HCT116 (cell line): ENCODE data around the gene ZNF76. TPM values are rescaled to one million over a fixed set of nuclear protein-coding genes. Genes with fewer than 3 reads are reported as not detected.

Experiments
- ATAC-seq: fragments of 200-7000 bp; cut with Tn5 transposase; 2 replicates; pipeline ENCODE4 v1.9.1; 2020; ENCODE audit warnings: mild to moderate bottlenecking, moderate library complexity
- BruUV-seq: library from RNA; stranded (reverse); fragments of 400-500 nt; replicated peaks from 2 replicates; lab custom pipeline; 2021; lab: Mats Ljungman, UMichigan
- CTCF ChIA-PET: fragments of 300-600 bp; sonication (Branson Sonifier 250); formaldehyde crosslinking; loops from one replicate; lab custom pipeline; 2021; ENCODE audit warnings: antibody characterized with exemption; lab: Charles Lee
- POLR2A ChIA-PET: fragments of 300-600, 350-600 bp; sonication (Branson Sonifier 250); formaldehyde crosslinking; loops from one replicate; lab custom pipeline; 2021; ENCODE audit warnings: antibody characterized with exemption; lab: Charles Lee
- RAD21 ChIA-PET, 2 experiments: fragments of 300-600 bp; sonication (Branson Sonifier 250); formaldehyde crosslinking; loops; one replicate each; lab custom pipeline; 2023; ENCODE audit warnings: low total read pairs in 2 of 2; ENCODE audit not compliant: uncharacterized antibody in 2 of 2, unreplicated experiment in 2 of 2, low non-redundant PET in 1 of 2; lab: Charles Lee
- DNase-seq: peaks from one replicate; pipeline ENCODE4 v3.0.0-alpha.2; 2010; ENCODE audit warnings: low read depth, low spot score
- H2AFZ ChIP-seq: fragments of 200-600 bp; shearing (Covaris generic), sonication (generic); 2 replicates; pipeline ENCODE4 v1.6.1; 2017; ENCODE audit warnings: low read depth, mixed run types, mixed read lengths, antibody characterized with exemption, low read length; ENCODE audit not compliant: poor library complexity, severe bottlenecking
- H3K27ac ChIP-seq: 2 replicates; pipeline ENCODE4 v1.5.1; 2012; ENCODE audit warnings: low read depth, low read length
- H3K27me3 ChIP-seq: fragments of 200-600 bp; sonication (generic); 2 replicates; pipeline ENCODE4 v1.6.1; 2016; ENCODE audit warnings: mixed run types, low read length, mixed read lengths; ENCODE audit not compliant: insufficient read depth
- H3K36me3 ChIP-seq, 2 experiments: fragments of 200-500 bp in 1 of 2; fragments of 200-600 bp in 1 of 2; sonication (Bioruptor generic) in 1 of 2; sonication (generic) in 1 of 2; 2 replicates each; pipeline versions ENCODE4 v1.5.1 to v1.6.1; 2014 to 2016; ENCODE audit warnings: low read length in 2 of 2, inconsistent platforms in 1 of 2, mixed read lengths in 1 of 2, mixed run types in 1 of 2; ENCODE audit not compliant: insufficient read depth in 2 of 2, control insufficient read depth in 1 of 2
- H3K4me1 ChIP-seq, 2 experiments: fragments of 200-600 bp in 1 of 2; sonication (generic) in 1 of 2; 2 replicates each; pipeline versions ENCODE4 v1.5.1 to v1.6.1; 2012 to 2017; ENCODE audit warnings: low read length in 2 of 2, inconsistent platforms in 1 of 2, mild to moderate bottlenecking in 1 of 2, mixed read lengths in 1 of 2, mixed run types in 1 of 2, moderate library complexity in 1 of 2; ENCODE audit not compliant: insufficient read depth in 2 of 2, control insufficient read depth in 1 of 2
- H3K4me2 ChIP-seq: fragments of 200-600 bp; sonication (generic); 2 replicates; pipeline ENCODE4 v1.6.1; 2017; ENCODE audit warnings: mixed run types, low read length, mixed read lengths
- H3K4me3 ChIP-seq, 2 experiments: fragments of 200-600 bp in 1 of 2; sonication (generic) in 1 of 2; replicated peaks in 1 of 2; 2 replicates each; pipeline ENCODE4 v1.5.1; 2011 to 2016; ENCODE audit warnings: low read length in 2 of 2, control low read depth in 1 of 2, low read depth in 1 of 2, mild to moderate bottlenecking in 1 of 2, mixed read lengths in 1 of 2, mixed run types in 1 of 2
- H3K79me2 ChIP-seq: fragments of 200-600 bp; sonication (generic); 2 replicates; pipeline ENCODE4 v1.6.1; 2017; ENCODE audit warnings: mild to moderate bottlenecking, mixed run types, low read length, moderate library complexity, mixed read lengths; ENCODE audit not compliant: insufficient read depth
- H3K9ac ChIP-seq: fragments of 200-600 bp; sonication (generic); 2 replicates; pipeline ENCODE4 v1.6.1; 2016; ENCODE audit warnings: low read length, mixed read lengths
- H3K9me2 ChIP-seq: fragments of 200-600 bp; sonication (generic), shearing (Covaris generic); 2 replicates; pipeline ENCODE4 v1.6.1; 2017; ENCODE audit warnings: mixed run types, mild to moderate bottlenecking, moderate library complexity; ENCODE audit not compliant: insufficient read depth
- H3K9me3 ChIP-seq, 2 experiments: fragments of 200-500 bp in 1 of 2; fragments of 200-600 bp in 1 of 2; sonication (Bioruptor generic) in 1 of 2; sonication (generic) in 1 of 2; 2 replicates each; pipeline ENCODE4 v1.6.1; 2014 to 2017; ENCODE audit warnings: low read length in 2 of 2, mixed read lengths in 2 of 2, inconsistent platforms in 1 of 2, low read depth in 1 of 2, mild to moderate bottlenecking in 1 of 2, mixed run types in 1 of 2, moderate library complexity in 1 of 2; ENCODE audit not compliant: control insufficient read depth in 1 of 2, insufficient read depth in 1 of 2
- H4K20me1 ChIP-seq: fragments of 200-600 bp; sonication (generic), shearing (Covaris generic); 2 replicates; pipeline ENCODE4 v1.6.1; 2017; ENCODE audit warnings: mixed run types, mild to moderate bottlenecking, moderate library complexity; ENCODE audit not compliant: insufficient read depth
- CBX3 ChIP-seq: IDR thresholded peaks from 2 replicates; pipeline ENCODE4 v1.6.1; 2012; ENCODE audit warnings: low read depth
- CEBPB ChIP-seq: IDR thresholded peaks from 2 replicates; pipeline ENCODE4 v1.6.1; 2012; ENCODE audit warnings: low read depth
- EGR1 ChIP-seq: IDR thresholded peaks from 2 replicates; pipeline ENCODE4 v1.6.1; 2012; ENCODE audit warnings: low read depth
- FOSL1 ChIP-seq: IDR thresholded peaks from 2 replicates; pipeline ENCODE4 v1.6.1; 2012; ENCODE audit warnings: low read depth
- JUND ChIP-seq: IDR thresholded peaks from 2 replicates; pipeline ENCODE4 v1.6.1; 2012
- TCF7L2 ChIP-seq: IDR thresholded peaks from 2 replicates; pipeline ENCODE4 v1.7.0; 2011; ENCODE audit warnings: borderline replicate concordance, inconsistent platforms; ENCODE audit not compliant: insufficient read depth, insufficient read length; ENCODE audit errors: extremely low read depth
- YY1 ChIP-seq: IDR thresholded peaks from 2 replicates; pipeline ENCODE4 v1.6.1; 2011; ENCODE audit warnings: low read length, low read depth, moderate library complexity, mild to moderate bottlenecking; ENCODE audit not compliant: insufficient replicate concordance; ENCODE audit errors: extremely low read depth
- intact Hi-C: fragments of 100-400 bp; cut with micrococcal nuclease; formaldehyde crosslinking; loops from 2 replicates; pipeline ENCODE4 v1.10.0; 2022
- total RNA-seq: library from RNA; stranded (reverse); gene quantifications from one replicate; pipeline ENCODE4 v1.2.1, GENCODE V29; 2021; ENCODE audit not compliant: unreplicated experiment
- TF ChIP-seq, protein P1 (sequence below): IDR thresholded peaks from 2 replicates; pipeline ENCODE4 v1.6.1; 2012; ENCODE audit warnings: low read depth
- TF ChIP-seq, protein P2 (sequence below): IDR thresholded peaks from 2 replicates; pipeline ENCODE4 v1.6.1; 2012

Gene ZNF76
- total RNA-seq, 1 experiment from 2014 or later = 47.5 TPM

DNA sequence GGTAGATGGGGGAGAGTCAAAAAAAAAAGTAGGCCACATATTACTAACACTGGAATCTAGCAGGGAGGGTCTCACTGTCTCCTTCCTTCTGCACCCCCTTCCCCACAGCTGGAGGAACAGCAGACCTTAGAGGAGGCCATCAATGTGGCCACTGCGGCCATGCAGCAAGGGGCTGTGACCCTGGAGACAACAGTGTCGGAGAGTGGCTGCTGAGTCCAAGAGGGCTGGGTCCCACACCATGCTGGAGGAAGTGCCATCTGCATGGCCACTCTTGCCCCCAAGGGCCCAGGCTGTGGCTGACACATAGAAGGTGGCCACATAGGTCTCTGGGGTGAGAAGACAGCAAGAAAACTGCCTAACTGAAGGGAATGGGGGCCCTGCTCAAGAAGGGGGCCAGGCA lies 35.5 kb downstream of the ZNF76 start (continued):
- TF ChIP-seq FOSL1 (no peak), TCF7L2 (no peak), JUND (no peak)
- TF ChIP-seq, protein P1, sequence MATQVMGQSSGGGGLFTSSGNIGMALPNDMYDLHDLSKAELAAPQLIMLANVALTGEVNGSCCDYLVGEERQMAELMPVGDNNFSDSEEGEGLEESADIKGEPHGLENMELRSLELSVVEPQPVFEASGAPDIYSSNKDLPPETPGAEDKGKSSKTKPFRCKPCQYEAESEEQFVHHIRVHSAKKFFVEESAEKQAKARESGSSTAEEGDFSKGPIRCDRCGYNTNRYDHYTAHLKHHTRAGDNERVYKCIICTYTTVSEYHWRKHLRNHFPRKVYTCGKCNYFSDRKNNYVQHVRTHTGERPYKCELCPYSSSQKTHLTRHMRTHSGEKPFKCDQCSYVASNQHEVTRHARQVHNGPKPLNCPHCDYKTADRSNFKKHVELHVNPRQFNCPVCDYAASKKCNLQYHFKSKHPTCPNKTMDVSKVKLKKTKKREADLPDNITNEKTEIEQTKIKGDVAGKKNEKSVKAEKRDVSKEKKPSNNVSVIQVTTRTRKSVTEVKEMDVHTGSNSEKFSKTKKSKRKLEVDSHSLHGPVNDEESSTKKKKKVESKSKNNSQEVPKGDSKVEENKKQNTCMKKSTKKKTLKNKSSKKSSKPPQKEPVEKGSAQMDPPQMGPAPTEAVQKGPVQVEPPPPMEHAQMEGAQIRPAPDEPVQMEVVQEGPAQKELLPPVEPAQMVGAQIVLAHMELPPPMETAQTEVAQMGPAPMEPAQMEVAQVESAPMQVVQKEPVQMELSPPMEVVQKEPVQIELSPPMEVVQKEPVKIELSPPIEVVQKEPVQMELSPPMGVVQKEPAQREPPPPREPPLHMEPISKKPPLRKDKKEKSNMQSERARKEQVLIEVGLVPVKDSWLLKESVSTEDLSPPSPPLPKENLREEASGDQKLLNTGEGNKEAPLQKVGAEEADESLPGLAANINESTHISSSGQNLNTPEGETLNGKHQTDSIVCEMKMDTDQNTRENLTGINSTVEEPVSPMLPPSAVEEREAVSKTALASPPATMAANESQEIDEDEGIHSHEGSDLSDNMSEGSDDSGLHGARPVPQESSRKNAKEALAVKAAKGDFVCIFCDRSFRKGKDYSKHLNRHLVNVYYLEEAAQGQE = no peak
- TF ChIP-seq, protein P2, sequence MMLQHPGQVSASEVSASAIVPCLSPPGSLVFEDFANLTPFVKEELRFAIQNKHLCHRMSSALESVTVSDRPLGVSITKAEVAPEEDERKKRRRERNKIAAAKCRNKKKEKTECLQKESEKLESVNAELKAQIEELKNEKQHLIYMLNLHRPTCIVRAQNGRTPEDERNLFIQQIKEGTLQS = no peak

DNA sequence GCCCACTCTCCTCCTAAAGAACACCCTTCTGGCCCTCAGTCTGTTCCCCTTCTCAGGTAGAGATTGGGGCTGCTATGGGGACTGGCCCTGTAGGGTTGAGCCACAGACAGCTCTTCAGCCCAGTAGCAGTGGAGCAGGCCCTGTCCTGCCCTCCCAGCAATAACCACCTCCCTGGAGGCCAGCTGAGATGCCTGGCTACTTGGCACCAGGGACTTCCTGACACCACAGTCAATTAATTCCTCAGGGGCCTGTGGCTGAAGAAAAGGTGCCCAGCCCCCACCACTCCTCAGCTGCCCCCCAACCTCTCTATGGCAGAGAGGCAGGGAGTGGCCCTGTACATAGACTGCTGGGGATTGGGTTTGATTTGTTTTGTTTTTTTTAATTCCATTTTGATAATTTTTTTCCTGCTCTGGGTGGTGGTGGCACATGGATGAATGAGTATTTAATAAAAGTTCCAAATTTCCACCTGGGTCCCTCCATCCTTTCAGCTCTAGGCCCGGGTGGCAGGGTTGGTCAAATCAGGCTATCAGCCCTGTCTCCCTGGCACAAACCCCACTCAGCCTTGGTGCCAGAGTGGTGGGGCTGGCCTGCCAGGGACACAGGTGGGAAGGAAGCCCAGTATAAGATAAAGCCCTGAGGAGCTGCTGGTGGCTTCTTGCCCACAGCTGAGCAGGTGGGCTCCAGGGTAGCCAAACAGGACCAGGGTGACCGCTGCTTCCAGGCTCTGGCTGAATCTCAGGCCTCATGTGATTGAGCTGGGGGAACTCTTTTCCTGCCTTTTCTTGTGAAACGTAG lies 36.2 kb downstream of the ZNF76 start:
- no peaks in the 10 kb centered on the region for H3K9me2 ChIP-seq
- no peak overlapping the region for H3K27ac ChIP-seq
- no peak overlapping the region for H2AFZ ChIP-seq
- intact Hi-C loops = loop anchor here (2.0 kb wide), 2 partner anchors 47 to 441 kb away; partner anchors contain the start of genes ARMC12 and PPARD
- ChIA-PET POLR2A (interaction anchor here (2.0 kb wide), 1 partner anchor 172 kb away, joined by 6 read pairs; the partner anchor contains the start of gene RPL10A), RAD21 (interaction anchor here in 1 of 2 experiments (1.7 kb wide), 1 partner anchor 154 kb away, joined by 5 read pairs; no protein-coding TSS in a partner anchor), CTCF (interaction anchor here (0.6 to 3.8 kb wide), 4 partner anchors 46 to 154 kb away, joined by 3 to 46 read pairs (median 10); partner anchors contain the start of genes FANCE and PPARD)
- TF ChIP-seq CBX3 = no peak
- no peak for TF ChIP-seq CEBPB
- TF ChIP-seq EGR1 = no peak
- TF ChIP-seq YY1 = no peak
- DNase-seq (no peak), ATAC-seq (no peak)
- peaks cover 14% of the 10 kb centered on the region; the same call in 1 of the 2 replicates for H3K79me2 ChIP-seq
- H3K36me3 ChIP-seq = peaks cover 10% of the 10 kb centered on the region in 2 experiments; a peak in 3 of 4 replicates
- no peaks in the 10 kb centered on the region for H4K20me1 ChIP-seq
- H3K4me3 ChIP-seq = no peak overlapping the region
- H3K27me3 ChIP-seq = no peaks in the 10 kb centered on the region
- no peak overlapping the region for H3K9ac ChIP-seq
- BruUV-seq = no TSS peak
- H3K9me3 ChIP-seq = no peaks in the 10 kb centered on the region
- no peak overlapping the region for H3K4me2 ChIP-seq
- peaks cover 7 to 25% of the 10 kb centered on the region in 2 experiments; a peak in 3 of 4 replicates for H3K4me1 ChIP-seq
